Thyroid gland (tissue), 4 donors: ENCODE data around the gene SLC8A1.

ENCODE experiments used
- POLR2A ChIP-seq, 2 donors: fragments of 450-650 bp; IDR thresholded peaks; one replicate each; pipeline ENCODE4 v1.6.1; 2017; ENCODE audit warnings: antibody characterized with exemption in 2 of 2, mild to moderate bottlenecking in 2 of 2, moderate library complexity in 1 of 2
- TF ChIP-seq, protein P1 (sequence below), 6 experiments: fragments of 200-600 bp in 3 of 6; fragments of 450-650 bp in 3 of 6; sonication (generic) in 3 of 6; IDR thresholded peaks; one replicate each; pipeline ENCODE4 v1.5.1; 2016 to 2019; ENCODE audit warnings: antibody characterized with exemption in 6 of 6, mild to moderate bottlenecking in 2 of 6, inconsistent platforms in 1 of 6, moderate library complexity in 1 of 6

DNA sequence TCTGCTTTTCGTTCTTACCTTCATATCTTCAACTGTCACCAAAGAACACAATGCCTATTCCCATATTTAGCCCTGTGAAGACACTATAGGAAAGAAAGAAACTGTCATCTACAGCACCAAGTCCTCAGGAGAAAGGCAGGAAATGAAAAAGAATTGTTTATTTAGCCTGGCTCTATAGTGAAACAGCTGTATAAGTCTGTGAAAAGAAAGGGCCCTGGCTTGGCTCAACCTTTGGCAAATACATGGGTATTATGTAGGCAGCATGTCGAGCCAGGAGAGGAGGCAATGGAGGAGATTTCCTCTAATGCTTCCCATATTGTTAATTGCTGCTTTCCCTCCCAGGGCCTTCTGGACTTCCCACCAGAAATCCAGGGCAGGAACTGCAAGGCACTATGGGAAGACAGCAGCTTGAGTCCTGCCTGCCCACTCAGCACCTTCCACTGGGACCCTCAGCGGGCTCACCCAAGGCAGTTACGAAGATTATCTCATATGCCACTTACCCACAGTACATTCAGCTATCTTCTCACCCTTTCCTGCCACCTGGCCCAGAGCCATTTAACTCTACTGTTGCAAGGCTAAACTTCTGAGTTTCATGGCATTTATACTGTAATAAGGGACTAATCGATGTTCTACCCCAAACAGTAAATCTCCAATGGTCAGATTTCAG is 30.1 kb downstream of the SLC8A1 start:
- TF ChIP-seq, protein P1, sequence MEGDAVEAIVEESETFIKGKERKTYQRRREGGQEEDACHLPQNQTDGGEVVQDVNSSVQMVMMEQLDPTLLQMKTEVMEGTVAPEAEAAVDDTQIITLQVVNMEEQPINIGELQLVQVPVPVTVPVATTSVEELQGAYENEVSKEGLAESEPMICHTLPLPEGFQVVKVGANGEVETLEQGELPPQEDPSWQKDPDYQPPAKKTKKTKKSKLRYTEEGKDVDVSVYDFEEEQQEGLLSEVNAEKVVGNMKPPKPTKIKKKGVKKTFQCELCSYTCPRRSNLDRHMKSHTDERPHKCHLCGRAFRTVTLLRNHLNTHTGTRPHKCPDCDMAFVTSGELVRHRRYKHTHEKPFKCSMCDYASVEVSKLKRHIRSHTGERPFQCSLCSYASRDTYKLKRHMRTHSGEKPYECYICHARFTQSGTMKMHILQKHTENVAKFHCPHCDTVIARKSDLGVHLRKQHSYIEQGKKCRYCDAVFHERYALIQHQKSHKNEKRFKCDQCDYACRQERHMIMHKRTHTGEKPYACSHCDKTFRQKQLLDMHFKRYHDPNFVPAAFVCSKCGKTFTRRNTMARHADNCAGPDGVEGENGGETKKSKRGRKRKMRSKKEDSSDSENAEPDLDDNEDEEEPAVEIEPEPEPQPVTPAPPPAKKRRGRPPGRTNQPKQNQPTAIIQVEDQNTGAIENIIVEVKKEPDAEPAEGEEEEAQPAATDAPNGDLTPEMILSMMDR (IDR thresholded peaks at IDR 0.05), result no peak
- TF ChIP-seq POLR2A (IDR thresholded peaks at IDR 0.05), result no peak
